K562 (cell line): ENCODE data around the gene SSU72. TPM values are rescaled to one million over a fixed set of nuclear protein-coding genes. Genes with fewer than 3 reads are reported as not detected.

Experiments used
- CCAR2 ChIP-seq: fragments of 200-400 bp; formaldehyde crosslinking; IDR thresholded peaks from 2 replicates; pipeline ENCODE4 v1.6.1; 2017; ENCODE audit warnings: mild to moderate bottlenecking, low read depth, low read length
- FOXJ2 ChIP-seq: fragments of 200-800 bp; sonication (Bioruptor generic); IDR thresholded peaks from 2 replicates; pipeline ENCODE4 v1.6.1; 2016; ENCODE audit warnings: missing genetic modification characterization, missing compliant biosample characterization
- FOXK2 ChIP-seq, 2 experiments: fragments of 450-650 bp; IDR thresholded peaks in 1 of 2; conservative IDR thresholded peaks in 1 of 2; 2 replicates each; pipeline ENCODE4 v1.6.1; 2016; ENCODE audit warnings: low read depth in 2 of 2, mild to moderate bottlenecking in 1 of 2
- HDAC1 ChIP-seq, 2 experiments: fragments of 450-650 bp; IDR thresholded peaks; 2 replicates each; pipeline ENCODE4 v1.6.1; 2016 to 2017; ENCODE audit warnings: inconsistent platforms in 1 of 2, mild to moderate bottlenecking in 1 of 2, moderate library complexity in 1 of 2
- ILK ChIP-seq: fragments of 450-650 bp; IDR thresholded peaks from 2 replicates; pipeline ENCODE4 v1.6.1; 2016; ENCODE audit warnings: missing genetic modification characterization, low read depth, mild to moderate bottlenecking, missing compliant biosample characterization, moderate library complexity, borderline replicate concordance
- MAFF ChIP-seq: IDR thresholded peaks from 2 replicates; pipeline ENCODE4 v1.6.1; 2012; ENCODE audit warnings: low read length, improper control_type of control experiment
- MEF2D ChIP-seq: conservative IDR thresholded peaks from 2 replicates; pipeline ENCODE4 v1.6.1; 2016; ENCODE audit warnings: low read depth, missing genetic modification characterization, missing compliant biosample characterization
- MXI1 ChIP-seq: IDR thresholded peaks from 2 replicates; pipeline ENCODE4 v1.6.1; 2011; ENCODE audit warnings: low read depth, mild to moderate bottlenecking, improper control_type of control experiment, low read length
- NFATC3 ChIP-seq: fragments of 450-650 bp; IDR thresholded peaks from 2 replicates; pipeline ENCODE4 v1.6.1; 2017; ENCODE audit warnings: mild to moderate bottlenecking
- NRF1 ChIP-seq, 2 experiments: fragments of 450-650 bp; IDR thresholded peaks in 1 of 2; conservative IDR thresholded peaks in 1 of 2; 2 replicates each; pipeline ENCODE4 v1.6.1; 2014; ENCODE audit warnings: mild to moderate bottlenecking in 2 of 2
- POLR2AphosphoS5 ChIP-seq: IDR thresholded peaks from 2 replicates; pipeline ENCODE4 v1.6.1; 2011; ENCODE audit warnings: mild to moderate bottlenecking, low read depth, low read length, moderate library complexity; ENCODE audit not compliant: control insufficient read depth, insufficient read depth
- POLR2B ChIP-seq: fragments of 450-650 bp; IDR thresholded peaks from 2 replicates; pipeline ENCODE4 v1.6.1; 2018; ENCODE audit warnings: low read depth; ENCODE audit not compliant: partially characterized antibody
- POLR3G ChIP-seq: IDR thresholded peaks from 2 replicates; pipeline ENCODE4 v1.6.1; 2011; ENCODE audit not compliant: insufficient read length, insufficient replicate concordance; ENCODE audit errors: extremely low read depth
- RAD21 ChIP-seq, 2 experiments: fragments of 250-450 bp in 1 of 2; fragments of 450-650 bp in 1 of 2; sonication (Bioruptor Pico) in 1 of 2; formaldehyde crosslinking in 1 of 2; IDR thresholded peaks in 1 of 2; conservative IDR thresholded peaks in 1 of 2; 2 replicates each; pipeline versions ENCODE4 v1.4.0 to v1.8.0; 2020 to 2022; ENCODE audit warnings: mild to moderate bottlenecking in 2 of 2, moderate library complexity in 1 of 2
- SETDB1 ChIP-seq: IDR thresholded peaks from one replicate; pipeline ENCODE4 v1.6.1; 2012; ENCODE audit warnings: low read length, control low read depth, inconsistent platforms
- SIN3B ChIP-seq: fragments of 450-650 bp; IDR thresholded peaks from 2 replicates; pipeline ENCODE4 v1.6.1; 2017; ENCODE audit warnings: low read depth, mild to moderate bottlenecking, moderate library complexity
- SIX5 ChIP-seq, 2 experiments: IDR thresholded peaks; 2 replicates each; pipeline ENCODE4 v1.6.1; 2011; ENCODE audit warnings: low read length in 2 of 2, borderline replicate concordance in 1 of 2, low read depth in 1 of 2, mild to moderate bottlenecking in 1 of 2, moderate library complexity in 1 of 2; ENCODE audit not compliant: insufficient read depth in 1 of 2
- SMARCB1 ChIP-seq: IDR thresholded peaks from 2 replicates; pipeline ENCODE4 v1.6.1; 2011; ENCODE audit warnings: improper control_type of control experiment, low read depth; ENCODE audit not compliant: insufficient read length
- STAT5B ChIP-seq: fragments of 250-450 bp; sonication (Bioruptor Pico); IDR thresholded peaks from 2 replicates; pipeline ENCODE4 v1.8.0; 2021; ENCODE audit warnings: mild to moderate bottlenecking, inconsistent platforms
- XRCC5 ChIP-seq: fragments of 200-400 bp; formaldehyde crosslinking; IDR thresholded peaks from 2 replicates; pipeline ENCODE4 v1.6.1; 2017; ENCODE audit warnings: low read depth, mild to moderate bottlenecking, low read length
- ZC3H4 ChIP-seq: sonication (generic); formaldehyde crosslinking; IDR thresholded peaks from 2 replicates; pipeline ENCODE4 v1.9.0; 2021; ENCODE audit warnings: missing genetic modification reagents, borderline replicate concordance
- ZEB2 ChIP-seq: fragments of 450-650 bp; IDR thresholded peaks from 2 replicates; pipeline ENCODE4 v1.6.1; 2016
- ZNF146 ChIP-seq: IDR thresholded peaks from one replicate; pipeline ENCODE4 v1.6.1; 2018; ENCODE audit warnings: missing compliant biosample characterization; ENCODE audit not compliant: unreplicated experiment
- ZNF274 ChIP-seq: IDR thresholded peaks from 2 replicates; pipeline ENCODE4 v1.6.1; 2011; ENCODE audit warnings: low read depth, mild to moderate bottlenecking, low read length, moderate library complexity, borderline replicate concordance
- ZNF79 ChIP-seq: fragments of 250-450 bp; sonication (Bioruptor Pico); IDR thresholded peaks from 2 replicates; pipeline ENCODE4 v1.4.0; 2020; ENCODE audit warnings: low read depth, mild to moderate bottlenecking, moderate library complexity
- polyA plus RNA-seq, 8 experiments: library from polyadenylated mRNA; depleted of rRNA in 4 of 8; stranded (reverse) in 5 of 8; unstranded in 3 of 8; fragments of >200 nt; fragmentation: Nextera tagmentation in 2 of 8; fragmentation: Illumina TruSeq in 1 of 8; extraction: Ambion mirVana in 2 of 8; extraction: Trizol in 1 of 8; gene quantifications; 2 replicates each; pipeline versions ENCODE4 v1.2.1 to v1.2.3, GENCODE V29; 2011 to 2014; ENCODE audit warnings: inconsistent platforms in 1 of 8, missing spikeins in 1 of 8
- total RNA-seq, 7 experiments: library from RNA; depleted of rRNA in 6 of 7; stranded (reverse); fragments of >200 nt in 6 of 7; fragmentation: Illumina TruSeq in 2 of 7; extraction: Trizol in 2 of 7; gene quantifications; 2 replicates each; pipeline versions ENCODE4 v1.2.1 to v1.2.3, GENCODE V29; 2011 to 2021; ENCODE audit warnings: low replicate concordance in 1 of 7
- TF ChIP-seq, protein P1 (sequence below): fragments of 450-650 bp; IDR thresholded peaks from 2 replicates; pipeline ENCODE4 v1.6.1; 2018; ENCODE audit warnings: mild to moderate bottlenecking, low read depth; ENCODE audit not compliant: partially characterized antibody
- TF ChIP-seq, protein P2 (sequence below): fragments of 200-800 bp; sonication (Bioruptor generic); IDR thresholded peaks from 2 replicates; pipeline ENCODE4 v1.6.1; 2017; ENCODE audit warnings: missing genetic modification characterization, missing compliant biosample characterization

SSU72 gene
- total and polyA plus RNA-seq, 9 of the 15 experiments (the other 6 are each of a cell fraction or from before 2014, with no cell fraction given), result 70.8 to 201 (median 94.6) TPM

DNA sequence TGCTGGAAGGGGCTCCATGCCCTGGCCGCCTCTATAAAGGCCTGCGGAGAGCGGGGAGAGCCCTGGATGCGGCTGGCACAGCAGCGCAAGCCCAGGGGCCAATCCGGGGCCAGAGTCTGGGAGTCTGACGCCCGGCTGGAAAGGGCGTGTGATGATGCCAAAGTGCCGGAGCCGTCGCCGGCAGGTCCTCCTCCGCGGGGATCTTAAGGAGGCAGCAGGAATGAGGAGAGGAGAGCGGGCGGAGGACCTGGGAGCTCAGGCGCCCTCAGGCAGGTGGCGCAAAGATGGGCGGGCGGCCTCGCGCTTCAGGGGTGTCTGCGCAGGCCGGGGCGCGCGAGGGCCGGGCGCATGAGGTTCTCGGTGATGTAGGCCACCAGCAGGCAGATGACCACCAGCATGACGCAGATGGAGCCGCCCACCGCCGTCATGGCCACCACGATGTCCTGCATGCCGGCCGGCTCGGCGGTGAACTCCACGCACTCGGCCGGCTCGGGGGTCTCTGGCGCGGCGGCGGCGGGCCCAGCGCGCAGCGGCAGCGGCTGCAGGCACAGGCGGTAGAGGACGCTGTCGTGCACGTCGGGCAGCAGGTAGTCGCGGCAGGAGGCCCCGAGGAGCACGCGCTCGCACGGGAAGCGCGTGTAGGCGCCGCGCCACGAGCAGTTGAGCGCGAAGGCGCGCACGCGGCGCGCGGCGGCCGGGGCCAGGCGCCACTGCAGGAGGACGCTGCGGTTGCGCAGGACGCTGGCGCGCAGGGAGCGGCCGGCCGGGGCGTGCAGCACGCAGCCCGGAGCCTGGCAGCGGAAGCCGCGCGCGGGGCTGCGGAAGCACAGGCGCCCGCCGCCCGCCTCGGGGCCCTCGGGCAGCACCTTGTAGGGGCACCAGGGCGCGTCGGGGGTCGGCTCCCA, 24.6 kb upstream of the SSU72 start (continued):
- TF ChIP-seq ZNF274, result no peak
- no peak for TF ChIP-seq STAT5B (CRISPR knock-in tag)
- peak in 1 of 2 experiments; percentile 69; a peak in 2 of 4 replicates for TF ChIP-seq NRF1 (conservative IDR thresholded peaks at IDR 0.05 in 1 of 2, IDR thresholded peaks at IDR 0.05 in 1 of 2)
- no peak for TF ChIP-seq MAFF
- TF ChIP-seq ILK (tag), result no peak
- TF ChIP-seq, protein P1, sequence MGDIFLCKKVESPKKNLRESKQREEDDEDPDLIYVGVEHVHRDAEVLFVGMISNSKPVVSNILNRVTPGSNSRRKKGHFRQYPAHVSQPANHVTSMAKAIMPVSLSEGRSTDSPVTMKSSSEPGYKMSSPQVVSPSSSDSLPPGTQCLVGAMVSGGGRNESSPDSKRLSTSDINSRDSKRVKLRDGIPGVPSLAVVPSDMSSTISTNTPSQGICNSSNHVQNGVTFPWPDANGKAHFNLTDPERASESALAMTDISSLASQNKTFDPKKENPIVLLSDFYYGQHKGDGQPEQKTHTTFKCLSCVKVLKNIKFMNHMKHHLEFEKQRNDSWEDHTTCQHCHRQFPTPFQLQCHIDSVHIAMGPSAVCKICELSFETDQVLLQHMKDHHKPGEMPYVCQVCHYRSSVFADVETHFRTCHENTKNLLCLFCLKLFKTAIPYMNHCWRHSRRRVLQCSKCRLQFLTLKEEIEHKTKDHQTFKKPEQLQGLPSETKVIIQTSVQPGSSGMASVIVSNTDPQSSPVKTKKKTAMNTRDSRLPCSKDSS, result no peak
- TF ChIP-seq RAD21 (CRISPR knock-in tag; conservative IDR thresholded peaks at IDR 0.05 in 1 of 2, IDR thresholded peaks at IDR 0.05 in 1 of 2), result no peak
- no peak for TF ChIP-seq FOXK2 (conservative IDR thresholded peaks at IDR 0.05 in 1 of 2, IDR thresholded peaks at IDR 0.05 in 1 of 2; ENCODE audit: low read depth in 2 of 2)
- no peak for TF ChIP-seq ZNF146 (CRISPR knock-in tag)
- TF ChIP-seq, protein P2, sequence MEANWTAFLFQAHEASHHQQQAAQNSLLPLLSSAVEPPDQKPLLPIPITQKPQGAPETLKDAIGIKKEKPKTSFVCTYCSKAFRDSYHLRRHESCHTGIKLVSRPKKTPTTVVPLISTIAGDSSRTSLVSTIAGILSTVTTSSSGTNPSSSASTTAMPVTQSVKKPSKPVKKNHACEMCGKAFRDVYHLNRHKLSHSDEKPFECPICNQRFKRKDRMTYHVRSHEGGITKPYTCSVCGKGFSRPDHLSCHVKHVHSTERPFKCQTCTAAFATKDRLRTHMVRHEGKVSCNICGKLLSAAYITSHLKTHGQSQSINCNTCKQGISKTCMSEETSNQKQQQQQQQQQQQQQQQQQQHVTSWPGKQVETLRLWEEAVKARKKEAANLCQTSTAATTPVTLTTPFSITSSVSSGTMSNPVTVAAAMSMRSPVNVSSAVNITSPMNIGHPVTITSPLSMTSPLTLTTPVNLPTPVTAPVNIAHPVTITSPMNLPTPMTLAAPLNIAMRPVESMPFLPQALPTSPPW, result no peak
- TF ChIP-seq SMARCB1, result no peak
- no peak for TF ChIP-seq MEF2D
- no peak for TF ChIP-seq ZEB2
- no peak for TF ChIP-seq ZNF79
- TF ChIP-seq NFATC3, result no peak
- no peak for TF ChIP-seq POLR2AphosphoS5
- TF ChIP-seq ZC3H4 (CRISPR knock-in tag), result peak; percentile 57; the same call in 1 of the 2 replicates
- TF ChIP-seq HDAC1 (IDR thresholded peaks at IDR 0.05), result no peak
- TF ChIP-seq CCAR2, result no peak
- no peak for TF ChIP-seq XRCC5
- TF ChIP-seq SIN3B, result peak; percentile 55
- no peak for TF ChIP-seq MXI1
- no peak for TF ChIP-seq POLR3G
- TF ChIP-seq SIX5 (IDR thresholded peaks at IDR 0.05; ENCODE audit: borderline replicate concordance in 1 of 2, insufficient read depth in 1 of 2, low read depth in 1 of 2, low read length in 2 of 2), result no peak
- no peak for TF ChIP-seq POLR2B
- TF ChIP-seq SETDB1, result no peak
- TF ChIP-seq FOXJ2 (tag), result no peak
